Central memory CD8-positive, alpha-beta T cell (primary cell): ENCODE results near the gene CCDC107.
"Not testable (repeated sequence)": the region's sequence is repeated elsewhere in the genome, so short reads cannot be mapped to it uniquely, and the experiment has no call there.

Source experiments
- ATAC-seq: fragments of 150-1000 bp; cut with Tn5 transposase; replicated peaks from 2 replicates; pipeline ENCODE4 v1.10.0; 2022; ENCODE audit warnings: mild to moderate bottlenecking, moderate FRiP score, moderate number of reproducible peaks; ENCODE audit not compliant: poor library complexity, severe bottlenecking; ENCODE audit errors: extremely low read depth
- DNase-seq, 2 donors: peaks; one replicate each; pipeline ENCODE4 v3.0.0; 2021; ENCODE audit warnings: low spot score in 2 of 2
- H3K27ac Mint-ChIP-seq: one replicate; pipeline ENCODE4 v1.8.0; 2022; ENCODE audit warnings: low read depth, mild to moderate bottlenecking, moderate library complexity, mixed read lengths
- H3K27me3 Mint-ChIP-seq: one replicate; pipeline ENCODE4 v1.8.0; 2022; ENCODE audit warnings: mixed read lengths
- H3K36me3 Mint-ChIP-seq: one replicate; pipeline ENCODE4 v1.8.0; 2022; ENCODE audit warnings: mild to moderate bottlenecking, moderate library complexity, mixed read lengths; ENCODE audit not compliant: insufficient read depth
- H3K4me1 Mint-ChIP-seq: one replicate; pipeline ENCODE4 v1.8.0; 2022; ENCODE audit warnings: mixed read lengths
- H3K4me3 Mint-ChIP-seq: one replicate; pipeline ENCODE4 v1.8.0; 2022; ENCODE audit warnings: mild to moderate bottlenecking, moderate library complexity, mixed read lengths
- H3K9me3 Mint-ChIP-seq: one replicate; pipeline ENCODE4 v1.8.0; 2022; ENCODE audit warnings: mixed read lengths

CCDC107 gene

GRCh38 chr9:35643046-35643445 is 15.0 kb upstream of the CCDC107 start:
- no peaks in the 10 kb centered on the region for H3K9me3 Mint-ChIP-seq
- no peak for DNase-seq
- no peak overlapping the region for H3K4me3 Mint-ChIP-seq
- no peaks in the 10 kb centered on the region for H3K27me3 Mint-ChIP-seq
- H3K36me3 Mint-ChIP-seq: peaks cover 20% of the 10 kb centered on the region
- peaks cover 50% of the 10 kb centered on the region for H3K4me1 Mint-ChIP-seq
- no peak for ATAC-seq
- no peak overlapping the region for H3K27ac Mint-ChIP-seq

- H3K27me3 Mint-ChIP-seq, DNase-seq, ATAC-seq, H3K9me3 Mint-ChIP-seq: not testable (repeated sequence)
- H3K4me1 Mint-ChIP-seq: peaks cover 47% of the 10 kb centered on the region
- peak overlapping the region; percentile 97 for H3K27ac Mint-ChIP-seq
- peak overlapping the region; percentile 90 for H3K4me3 Mint-ChIP-seq
- peaks cover 24% of the 10 kb centered on the region for H3K36me3 Mint-ChIP-seq
These were observed 12.4 kb upstream of the CCDC107 start for GRCh38 chr9:35645736-35646135.

GRCh38 chr9:35646153-35646532 is 11.9 kb upstream of the CCDC107 start:
- peak overlapping the region; percentile 97 for H3K27ac Mint-ChIP-seq

GRCh38 chr9:35646533-35647265 is 11.4 kb upstream of the CCDC107 start:
- H3K4me1 Mint-ChIP-seq: peaks cover 55% of the 10 kb centered on the region

More at GRCh38 chr9:35646153-35646532, 11.9 kb upstream of the CCDC107 start:
- Mint-ChIP-seq H3K4me1 (peaks cover 51% of the 10 kb centered on the region), H3K36me3 (peaks cover 24% of the 10 kb centered on the region), H3K4me3 (peak overlapping the region; percentile 90), H3K9me3 (no peaks in the 10 kb centered on the region), H3K27me3 (no peaks in the 10 kb centered on the region)
- DNase-seq (no peak), ATAC-seq (no peak)

GRCh38 chr9:35649431-35650340 is 8.4 kb upstream of the CCDC107 start:
- H3K36me3 Mint-ChIP-seq: peaks cover 24% of the 10 kb centered on the region
- ATAC-seq: no peak
- no peaks in the 10 kb centered on the region for H3K9me3 Mint-ChIP-seq
- peak overlapping the region; percentile 80 for H3K27ac Mint-ChIP-seq
- H3K4me3 Mint-ChIP-seq: peak overlapping the region; percentile 90
- H3K4me1 Mint-ChIP-seq: peaks cover 45% of the 10 kb centered on the region
- no peak for DNase-seq
- H3K27me3 Mint-ChIP-seq: no peaks in the 10 kb centered on the region

More at GRCh38 chr9:35646533-35647265, 11.4 kb upstream of the CCDC107 start:
- peak; percentile 85 for ATAC-seq
- peak; percentile 85 to 88 for DNase-seq
- Mint-ChIP-seq H3K27ac (peak overlapping the region; percentile 97), H3K4me3 (peak overlapping the region; percentile 90), H3K27me3 (no peaks in the 10 kb centered on the region), H3K9me3 (no peaks in the 10 kb centered on the region), H3K36me3 (peaks cover 24% of the 10 kb centered on the region)

GRCh38 chr9:35650341-35651158 is 7.5 kb upstream of the CCDC107 start, which contains the start of gene SIT1:
Gene SIT1 (minus strand): TSS chr9:35650931. CDS start chr9:35650853, 78 bp downstream.
- Mint-ChIP-seq H3K4me3 (peak within 1 kb of the TSS; percentile 90), H3K36me3 (peaks cover 21% of the 10 kb centered on the region), H3K27ac (peak within 1 kb of the TSS; percentile 80), H3K27me3 (no peaks in the 10 kb centered on the region), H3K9me3 (no peaks in the 10 kb centered on the region), H3K4me1 (peaks cover 43% of the 10 kb centered on the region)
- ATAC-seq (no peak), DNase-seq (no peak)

GRCh38 chr9:35651956-35652828 is 5.9 kb upstream of the CCDC107 start:
- Mint-ChIP-seq H3K4me3 (peak overlapping the region; percentile 90), H3K27ac (no peak overlapping the region), H3K4me1 (peaks cover 48% of the 10 kb centered on the region), H3K9me3 (no peaks in the 10 kb centered on the region), H3K36me3 (peaks cover 21% of the 10 kb centered on the region), H3K27me3 (no peaks in the 10 kb centered on the region)
- DNase-seq (no peak), ATAC-seq (no peak)

- no peak overlapping the region for H3K27ac Mint-ChIP-seq
These were observed 5.3 kb upstream of the CCDC107 start for GRCh38 chr9:35652829-35653209.

GRCh38 chr9:35653611-35654010 is 4.5 kb upstream of the CCDC107 start:
- Mint-ChIP-seq H3K9me3 (no peaks in the 10 kb centered on the region), H3K4me3 (no peak overlapping the region), H3K4me1 (peaks cover 44% of the 10 kb centered on the region), H3K27me3 (no peaks in the 10 kb centered on the region), H3K36me3 (peaks cover 25% of the 10 kb centered on the region), H3K27ac (peak overlapping the region; percentile 32)
- no peak for DNase-seq
- ATAC-seq: no peak

More at GRCh38 chr9:35652829-35653209, 5.3 kb upstream of the CCDC107 start:
- ATAC-seq (no peak), DNase-seq (no peak)
- no peaks in the 10 kb centered on the region for H3K9me3 Mint-ChIP-seq
- no peak overlapping the region for H3K4me3 Mint-ChIP-seq
- peaks cover 21% of the 10 kb centered on the region for H3K36me3 Mint-ChIP-seq
- H3K4me1 Mint-ChIP-seq: peaks cover 48% of the 10 kb centered on the region
- H3K27me3 Mint-ChIP-seq: no peaks in the 10 kb centered on the region

GRCh38 chr9:35656348-35656747 is 1.7 kb upstream of the CCDC107 start:
- Mint-ChIP-seq H3K36me3 (peaks cover 41% of the 10 kb centered on the region), H3K4me1 (peaks cover 50% of the 10 kb centered on the region)

GRCh38 chr9:35656831-35657545 is 1.1 kb upstream of the CCDC107 start:
- Mint-ChIP-seq H3K4me1 (peaks cover 52% of the 10 kb centered on the region), H3K36me3 (peaks cover 44% of the 10 kb centered on the region), H3K27ac (peak overlapping the region; percentile 100), H3K4me3 (peak overlapping the region; percentile 91), H3K27me3 (no peaks in the 10 kb centered on the region), H3K9me3 (no peaks in the 10 kb centered on the region)
- ATAC-seq: no peak
- no peak for DNase-seq

More at GRCh38 chr9:35656348-35656747, 1.7 kb upstream of the CCDC107 start:
- Mint-ChIP-seq H3K27ac (peak overlapping the region; percentile 100), H3K4me3 (peak overlapping the region; percentile 91), H3K27me3 (no peaks in the 10 kb centered on the region), H3K9me3 (no peaks in the 10 kb centered on the region)
- ATAC-seq: no peak
- DNase-seq: no peak
